Smooth muscle cell (in vitro differentiated cells): ENCODE data around the gene CASP8AP2. TPM values are rescaled to one million over a fixed set of nuclear protein-coding genes. Genes with fewer than 3 reads are reported as not detected.

Source experiments
- DNase-seq: peaks from one replicate; lab custom pipeline; 2025; ENCODE audit not compliant: unreplicated experiment; lab: John Stamatoyannopoulos, UW
- H2AFZ ChIP-seq: fragments of 200-600 bp; sonication (generic); 2 replicates; pipeline ENCODE4 v1.6.0; 2016; ENCODE audit warnings: antibody characterized with exemption, low read depth, mild to moderate bottlenecking
- H3F3A ChIP-seq: fragments of 200-600 bp; sonication (generic); 2 replicates; pipeline ENCODE4 v1.6.0; 2017; ENCODE audit warnings: antibody characterized with exemption, low read depth
- H3K27ac ChIP-seq: fragments of 200-600 bp; sonication (generic); 2 replicates; pipeline ENCODE4 v1.5.1; 2016; ENCODE audit warnings: low read depth, mild to moderate bottlenecking
- H3K27me3 ChIP-seq: fragments of 200-600 bp; sonication (generic); 2 replicates; pipeline ENCODE4 v1.6.1; 2016; ENCODE audit warnings: low read depth, mild to moderate bottlenecking
- H3K36me3 ChIP-seq: fragments of 200-600 bp; sonication (generic); 2 replicates; pipeline ENCODE4 v1.5.1; 2016; ENCODE audit warnings: low read depth
- H3K4me1 ChIP-seq: fragments of 200-600 bp; sonication (generic); 2 replicates; pipeline ENCODE4 v1.5.1; 2016; ENCODE audit warnings: low read depth
- H3K4me2 ChIP-seq: fragments of 200-600 bp; sonication (generic); 2 replicates; pipeline ENCODE4 v1.6.0; 2016; ENCODE audit warnings: mild to moderate bottlenecking
- H3K4me3 ChIP-seq: fragments of 200-600 bp; sonication (generic); 2 replicates; pipeline ENCODE4 v1.5.1; 2016; ENCODE audit warnings: mild to moderate bottlenecking
- H3K79me2 ChIP-seq: fragments of 200-600 bp; sonication (generic); 2 replicates; pipeline ENCODE4 v1.6.0; 2016; ENCODE audit warnings: low read depth, mild to moderate bottlenecking
- H3K9ac ChIP-seq: fragments of 200-600 bp; sonication (generic); 2 replicates; pipeline ENCODE4 v1.6.0; 2016; ENCODE audit warnings: low read depth
- H3K9me3 ChIP-seq: fragments of 200-600 bp; sonication (generic); replicated peaks from 2 replicates; pipeline ENCODE4 v1.5.1; 2016; ENCODE audit warnings: low read depth
- H4K20me1 ChIP-seq: fragments of 200-600 bp; sonication (generic); 2 replicates; pipeline ENCODE4 v1.6.0; 2016; ENCODE audit warnings: low read depth
- CTCF ChIP-seq: fragments of 200-600 bp; sonication (generic); IDR thresholded peaks from 2 replicates; pipeline ENCODE4 v1.5.1; 2017; ENCODE audit warnings: borderline replicate concordance, mild to moderate bottlenecking, antibody characterized with exemption; ENCODE audit not compliant: insufficient read depth, poor library complexity, severe bottlenecking
- WGBS: methylation state at CpG from one replicate; pipeline ENCODE4 v1.1.7; 2016; ENCODE audit warnings: low lambda C conversion rate; 5-methylcytosine and 5-hydroxymethylcytosine counted together
- polyA plus RNA-seq: library from polyadenylated mRNA; unstranded; fragments of >200 nt; fragmentation: Nextera tagmentation; extraction: Ambion mirVana; gene quantifications from 2 replicates; pipeline ENCODE4 v1.2.1, GENCODE V29; 2016
- total RNA-seq: library from RNA; depleted of rRNA; stranded (reverse); fragments of >200 nt; gene quantifications from 2 replicates; pipeline ENCODE4 v1.2.3, GENCODE V29; 2014

CASP8AP2 gene
- total and polyA plus RNA-seq, 2 experiments from 2014 or later = 13.3 to 18.7 TPM

GRCh38 chr6:89862698-89863097, 33.0 kb downstream of the CASP8AP2 start:
- Histone ChIP-seq H3K4me3 (no peak overlapping the region), H3K27ac (no peak overlapping the region), H3F3A (no peaks in the 10 kb centered on the region), H3K27me3 (no peaks in the 10 kb centered on the region), H3K36me3 (peaks cover 48% of the 10 kb centered on the region), H3K4me1 (no peaks in the 10 kb centered on the region), H3K9me3 (peaks cover 5% of the 10 kb centered on the region), H2AFZ (no peak overlapping the region), H3K4me2 (no peak overlapping the region), H3K9ac (no peak overlapping the region), H3K79me2 (no peaks in the 10 kb centered on the region), H4K20me1 (no peaks in the 10 kb centered on the region)
- no peak for TF ChIP-seq CTCF
- no peak for DNase-seq
- 98% methylated on average over 2 of the region's 2 CpGs for WGBS

DNA sequence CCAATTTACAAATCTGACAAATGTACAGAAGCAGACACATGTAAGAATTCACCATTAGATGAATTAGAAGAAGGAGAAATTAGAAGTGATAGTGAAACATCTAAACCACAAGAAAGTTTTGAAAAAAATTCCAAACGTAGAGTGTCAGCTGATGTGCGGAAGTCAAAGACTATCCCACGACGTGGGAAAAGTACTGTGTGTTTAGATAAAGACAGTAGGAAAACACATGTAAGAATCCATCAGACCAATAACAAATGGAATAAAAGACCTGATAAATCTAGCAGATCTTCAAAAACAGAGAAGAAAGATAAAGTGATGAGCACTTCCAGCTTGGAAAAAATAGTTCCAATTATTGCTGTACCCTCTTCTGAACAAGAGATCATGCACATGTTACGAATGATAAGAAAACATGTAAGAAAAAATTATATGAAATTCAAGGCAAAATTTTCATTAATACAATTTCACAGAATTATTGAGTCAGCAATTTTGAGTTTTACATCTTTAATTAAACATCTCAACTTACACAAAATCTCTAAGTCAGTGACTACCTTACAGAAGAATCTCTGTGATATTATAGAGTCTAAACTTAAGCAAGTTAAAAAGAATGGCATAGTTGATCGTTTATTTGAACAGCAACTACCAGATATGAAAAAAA, 36.5 kb downstream of the CASP8AP2 start:
- Histone ChIP-seq H3K79me2 (no peaks in the 10 kb centered on the region), H3K36me3 (peaks cover 47% of the 10 kb centered on the region), H3K27ac (no peak overlapping the region), H3K9me3 (peaks cover 7% of the 10 kb centered on the region), H3K9ac (no peak overlapping the region), H2AFZ (no peak overlapping the region), H3F3A (no peaks in the 10 kb centered on the region), H3K27me3 (no peaks in the 10 kb centered on the region), H4K20me1 (no peaks in the 10 kb centered on the region), H3K4me3 (no peak overlapping the region), H3K4me2 (no peak overlapping the region), H3K4me1 (no peaks in the 10 kb centered on the region)
- no peak for TF ChIP-seq CTCF
- DNase-seq = no peak
- WGBS = 95% methylated on average over 6 of the region's 6 CpGs

DNA sequence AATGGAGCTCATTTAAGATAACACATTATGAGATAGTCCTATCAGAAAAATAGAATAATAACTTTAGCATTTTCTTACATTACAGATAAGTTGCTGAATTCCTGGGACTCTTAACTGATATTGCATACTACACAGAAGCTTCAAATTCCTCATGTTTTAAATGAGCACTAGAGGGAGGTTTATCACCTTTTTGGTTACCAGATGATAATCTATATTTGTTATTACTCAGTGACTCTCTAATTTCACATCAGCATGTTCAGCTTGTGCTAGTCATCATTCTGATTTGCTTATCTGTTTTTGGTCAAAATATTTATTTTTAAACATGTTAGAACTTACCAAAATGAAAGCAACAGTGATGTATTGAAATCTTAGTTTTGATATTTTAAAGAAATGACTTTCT, 44.0 kb downstream of the CASP8AP2 start:
- Histone ChIP-seq H2AFZ (no peak overlapping the region), H4K20me1 (no peaks in the 10 kb centered on the region), H3K36me3 (peaks cover 7% of the 10 kb centered on the region), H3K27me3 (no peaks in the 10 kb centered on the region), H3F3A (no peaks in the 10 kb centered on the region), H3K9ac (no peak overlapping the region), H3K79me2 (no peaks in the 10 kb centered on the region), H3K4me1 (no peaks in the 10 kb centered on the region), H3K27ac (no peak overlapping the region), H3K4me3 (no peak overlapping the region), H3K4me2 (no peak overlapping the region), H3K9me3 (peaks cover 5% of the 10 kb centered on the region)
- no peak for DNase-seq
- no peak for TF ChIP-seq CTCF

DNA sequence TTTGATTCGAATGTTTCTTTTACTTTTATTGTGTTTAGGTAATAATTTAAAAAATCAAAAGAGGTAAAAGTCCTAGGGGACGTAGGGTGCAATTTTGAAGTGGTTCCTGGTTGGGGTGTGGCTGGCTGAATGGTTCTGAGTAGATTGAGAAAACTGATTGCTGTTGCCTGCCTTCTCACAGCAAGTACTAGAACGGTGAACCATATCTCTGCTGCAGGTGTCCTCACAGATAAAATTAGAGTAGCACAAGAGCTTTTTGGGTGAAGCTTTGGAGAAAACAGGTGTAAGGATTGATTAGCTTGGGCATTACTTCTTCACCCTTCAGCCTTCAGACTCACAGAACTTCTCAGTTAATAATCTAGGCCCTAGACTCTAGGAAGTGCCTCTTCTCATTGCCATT, 44.8 kb downstream of the CASP8AP2 start:
- DNase-seq = no peak

More for the DNA sequence above, 44.8 kb downstream of the CASP8AP2 start:
- Histone ChIP-seq H3K27ac (no peak overlapping the region), H3K4me2 (no peak overlapping the region), H2AFZ (no peak overlapping the region), H3K36me3 (peaks cover 7% of the 10 kb centered on the region), H3K9me3 (peaks cover 5% of the 10 kb centered on the region), H3K27me3 (no peaks in the 10 kb centered on the region), H3K79me2 (no peaks in the 10 kb centered on the region), H3F3A (no peaks in the 10 kb centered on the region), H3K4me1 (no peaks in the 10 kb centered on the region), H3K9ac (no peak overlapping the region), H3K4me3 (no peak overlapping the region), H4K20me1 (no peaks in the 10 kb centered on the region)
- TF ChIP-seq CTCF = no peak
- WGBS = 96% methylated on average over 3 of the region's 3 CpGs
